GM21717 (cell line): ENCODE measurements around the gene CXCL6.

Experiments
- ATAC-seq: cut with Tn5 transposase; IDR thresholded peaks from one replicate; pipeline ENCODE4 v1.9.1; 2021; ENCODE audit warnings: mild to moderate bottlenecking, moderate library complexity; ENCODE audit not compliant: unreplicated experiment

CXCL6 gene

DNA sequence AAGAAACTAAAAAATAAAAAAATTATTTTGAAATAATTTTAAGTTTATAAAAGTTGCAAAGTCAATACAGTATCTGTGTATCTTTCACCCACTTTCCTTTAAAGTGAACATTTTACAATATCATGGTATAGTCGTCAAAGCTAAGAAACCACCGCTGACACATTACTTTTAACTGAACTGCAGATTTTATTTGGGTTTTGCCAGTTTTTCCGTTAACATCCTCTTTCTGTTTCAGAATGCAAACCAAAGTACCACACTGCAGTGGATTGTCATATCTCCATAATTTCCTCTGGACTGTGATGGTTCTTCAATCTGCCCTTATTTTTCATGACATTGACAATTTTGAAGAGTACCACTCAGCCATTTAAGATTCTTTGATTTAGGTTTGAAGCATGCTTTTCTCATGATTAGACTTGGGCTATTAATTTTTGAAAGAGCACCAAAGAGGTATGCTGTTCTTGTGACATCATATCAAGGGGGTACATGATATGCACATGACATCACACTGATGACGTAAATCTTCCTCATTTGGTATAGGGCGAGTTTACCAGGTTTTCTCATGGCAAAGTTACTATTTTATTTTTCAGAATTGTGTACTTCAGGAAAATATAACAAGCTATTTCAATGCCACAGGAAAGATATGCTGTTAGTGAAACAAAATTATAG is 29.1 kb downstream of the CXCL6 start:
- ATAC-seq, result no peak

DNA sequence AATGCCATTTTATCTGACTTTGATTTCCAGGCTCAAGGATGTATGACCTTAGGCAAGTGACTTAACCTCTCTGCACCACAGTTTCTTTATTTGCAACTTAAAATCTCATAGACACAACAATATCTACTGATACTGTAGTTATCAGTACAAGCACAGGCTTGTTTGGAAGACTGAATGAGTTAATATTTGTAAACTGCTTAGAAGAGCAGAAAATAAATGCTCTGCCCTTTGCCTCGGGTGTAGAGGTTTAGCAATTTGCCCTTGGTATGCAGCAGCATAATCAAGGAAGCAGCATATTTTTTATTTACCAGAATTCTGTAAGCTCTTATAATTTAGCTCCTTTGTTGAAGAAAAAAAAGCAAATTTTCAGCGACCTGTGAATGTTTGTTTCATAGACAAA is 29.8 kb downstream of the CXCL6 start:
- no peak for ATAC-seq

DNA sequence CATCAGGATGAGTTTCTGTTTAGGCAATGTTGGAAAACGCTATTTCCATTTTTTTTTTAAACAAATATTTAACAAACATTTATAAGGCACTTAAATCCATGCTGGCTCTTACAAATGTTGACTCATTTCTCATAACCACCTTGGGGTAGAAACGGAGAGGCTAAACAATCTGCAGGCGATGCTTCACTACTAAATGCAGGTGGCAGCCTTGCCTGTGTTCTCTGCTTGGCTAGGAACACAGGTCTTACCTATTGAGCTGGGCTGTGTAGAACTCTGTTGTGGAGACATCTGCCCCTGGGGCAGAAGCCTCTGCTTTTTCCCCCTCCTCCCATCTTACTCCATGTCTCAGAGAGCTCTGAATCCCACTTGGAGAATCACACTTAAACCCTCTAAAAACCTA is 31.3 kb downstream of the CXCL6 start:
- ATAC-seq, result no peak

DNA sequence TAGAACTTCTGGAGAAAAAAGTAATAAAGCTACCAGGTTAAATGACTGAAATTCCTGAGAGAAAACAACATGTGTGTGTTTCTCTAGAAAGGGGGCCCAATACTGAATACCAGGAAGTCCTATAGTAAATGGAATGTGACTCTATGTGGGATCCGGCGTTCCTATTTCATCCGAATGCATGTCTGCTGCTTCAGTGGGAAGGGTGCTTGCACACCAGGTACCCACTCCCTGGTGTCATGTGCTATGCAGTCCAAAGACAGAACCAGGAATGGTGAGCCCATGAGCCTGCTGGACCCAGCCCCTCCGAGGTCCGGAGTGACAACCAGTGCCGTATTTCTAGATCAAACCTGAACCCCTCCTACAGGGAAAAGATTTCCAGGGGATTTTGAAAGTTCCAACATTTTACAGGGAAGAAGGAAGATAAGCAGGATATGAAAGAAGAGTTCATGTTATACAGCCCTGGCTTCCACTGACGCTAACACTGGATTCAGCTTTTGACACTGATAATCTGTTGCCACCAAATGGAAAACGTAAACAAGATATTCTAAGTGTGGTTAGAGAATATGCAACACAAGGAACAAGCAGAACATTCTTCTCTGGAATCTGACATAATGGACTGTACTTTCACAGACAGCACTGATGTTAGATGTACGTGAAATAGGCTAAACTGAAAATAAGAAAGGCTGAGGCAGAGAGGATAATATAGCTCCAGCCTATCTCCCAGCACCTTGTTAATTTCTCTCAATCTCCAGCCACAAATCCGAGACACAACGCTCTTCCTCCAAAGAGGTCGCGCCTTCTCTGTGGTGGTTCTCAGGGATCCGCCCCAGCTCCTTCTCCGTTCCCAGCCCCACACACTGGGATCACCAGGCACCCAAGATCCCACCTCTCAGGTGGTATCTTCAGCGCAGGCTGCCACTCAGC is 32.0 kb downstream of the CXCL6 start:
- ATAC-seq, result no peak

DNA sequence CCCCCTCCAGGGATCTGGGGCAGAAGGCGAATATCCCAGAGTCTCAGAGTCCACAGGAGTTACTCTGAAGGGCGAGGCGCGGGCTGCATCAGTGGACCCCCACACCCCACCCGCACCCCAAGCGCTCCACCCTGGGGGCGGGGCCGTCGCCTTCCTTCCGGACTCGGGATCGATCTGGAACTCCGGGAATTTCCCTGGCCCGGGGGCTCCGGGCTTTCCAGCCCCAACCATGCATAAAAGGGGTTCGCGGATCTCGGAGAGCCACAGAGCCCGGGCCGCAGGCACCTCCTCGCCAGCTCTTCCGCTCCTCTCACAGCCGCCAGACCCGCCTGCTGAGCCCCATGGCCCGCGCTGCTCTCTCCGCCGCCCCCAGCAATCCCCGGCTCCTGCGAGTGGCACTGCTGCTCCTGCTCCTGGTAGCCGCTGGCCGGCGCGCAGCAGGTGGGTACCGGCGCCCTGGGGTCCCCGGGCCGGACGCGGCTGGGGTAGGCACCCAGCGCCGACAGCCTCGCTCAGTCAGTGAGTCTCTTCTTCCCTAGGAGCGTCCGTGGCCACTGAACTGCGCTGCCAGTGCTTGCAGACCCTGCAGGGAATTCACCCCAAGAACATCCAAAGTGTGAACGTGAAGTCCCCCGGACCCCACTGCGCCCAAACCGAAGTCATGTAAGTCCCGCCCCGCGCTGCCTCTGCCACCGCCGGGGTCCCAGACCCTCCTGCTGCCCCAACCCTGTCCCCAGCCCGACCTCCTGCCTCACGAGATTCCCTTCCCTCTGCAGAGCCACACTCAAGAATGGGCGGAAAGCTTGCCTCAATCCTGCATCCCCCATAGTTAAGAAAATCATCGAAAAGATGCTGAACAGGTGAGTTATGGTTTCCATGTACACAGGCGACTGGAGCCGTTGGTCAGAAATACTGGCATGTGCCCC is 32.9 kb downstream of the CXCL6 start, which contains the start of gene CXCL1:
Gene CXCL1, plus strand, starts transcription at position 264 of the 926 bp plus-strand sequence. Its CDS starts 78 bp downstream, at position 342.
- ATAC-seq, result no peak

DNA sequence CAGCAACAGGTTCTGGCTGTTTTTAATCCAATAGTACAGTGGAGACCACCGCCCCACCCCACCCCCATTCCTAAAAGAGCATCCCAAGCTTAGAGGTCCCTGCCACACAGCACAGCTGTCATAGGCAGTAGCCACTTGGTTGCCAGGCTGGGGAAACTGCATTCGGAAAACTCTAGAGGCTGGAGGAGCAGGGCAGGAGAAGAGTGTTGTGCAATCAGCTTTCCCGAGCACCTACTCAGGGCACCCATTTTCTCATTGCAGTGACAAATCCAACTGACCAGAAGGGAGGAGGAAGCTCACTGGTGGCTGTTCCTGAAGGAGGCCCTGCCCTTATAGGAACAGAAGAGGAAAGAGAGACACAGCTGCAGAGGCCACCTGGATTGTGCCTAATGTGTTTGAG is 33.8 kb downstream of the CXCL6 start:
- ATAC-seq, result no peak

DNA sequence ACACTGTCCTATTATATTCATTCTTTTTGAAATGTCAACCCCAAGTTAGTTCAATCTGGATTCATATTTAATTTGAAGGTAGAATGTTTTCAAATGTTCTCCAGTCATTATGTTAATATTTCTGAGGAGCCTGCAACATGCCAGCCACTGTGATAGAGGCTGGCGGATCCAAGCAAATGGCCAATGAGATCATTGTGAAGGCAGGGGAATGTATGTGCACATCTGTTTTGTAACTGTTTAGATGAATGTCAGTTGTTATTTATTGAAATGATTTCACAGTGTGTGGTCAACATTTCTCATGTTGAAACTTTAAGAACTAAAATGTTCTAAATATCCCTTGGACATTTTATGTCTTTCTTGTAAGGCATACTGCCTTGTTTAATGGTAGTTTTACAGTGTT is 34.3 kb downstream of the CXCL6 start:
- ATAC-seq, result no peak

DNA sequence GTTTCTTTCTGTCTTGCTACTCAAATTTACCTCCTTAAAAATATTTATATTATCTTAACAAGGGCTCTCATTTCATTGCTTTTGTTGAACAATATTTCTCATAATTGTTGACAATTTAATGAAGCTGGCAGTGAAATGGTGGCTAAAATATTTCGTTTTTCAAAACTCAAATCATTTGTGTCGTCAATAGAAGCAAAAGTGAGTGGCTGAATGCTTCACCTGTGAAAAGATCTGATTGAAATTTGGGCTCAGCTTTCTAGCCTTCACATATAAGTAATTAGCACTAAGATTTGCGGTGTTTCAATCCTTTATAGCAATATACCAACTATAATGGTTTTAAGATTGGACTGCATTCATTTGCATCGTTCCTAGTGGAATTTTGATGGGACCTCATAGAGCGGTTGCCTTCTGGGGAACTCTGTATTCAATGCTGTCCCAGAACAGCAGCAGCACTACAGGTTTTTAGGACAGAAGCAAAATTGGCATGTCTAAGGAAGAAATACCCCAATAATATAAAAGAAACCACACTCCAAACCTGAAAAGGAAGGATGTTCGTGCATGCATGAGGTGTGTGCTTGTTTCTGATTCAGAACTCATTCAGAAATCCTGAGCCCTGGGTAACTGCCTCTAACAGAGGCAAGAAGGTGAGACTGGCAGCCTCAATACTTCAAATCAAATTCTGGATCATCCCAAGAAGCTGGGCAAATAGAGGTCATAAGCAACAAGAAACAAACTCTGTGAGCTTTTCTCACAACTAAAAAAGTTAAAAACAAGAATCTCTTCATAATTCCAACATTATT is 35.2 kb downstream of the CXCL6 start:
- no peak for ATAC-seq

DNA sequence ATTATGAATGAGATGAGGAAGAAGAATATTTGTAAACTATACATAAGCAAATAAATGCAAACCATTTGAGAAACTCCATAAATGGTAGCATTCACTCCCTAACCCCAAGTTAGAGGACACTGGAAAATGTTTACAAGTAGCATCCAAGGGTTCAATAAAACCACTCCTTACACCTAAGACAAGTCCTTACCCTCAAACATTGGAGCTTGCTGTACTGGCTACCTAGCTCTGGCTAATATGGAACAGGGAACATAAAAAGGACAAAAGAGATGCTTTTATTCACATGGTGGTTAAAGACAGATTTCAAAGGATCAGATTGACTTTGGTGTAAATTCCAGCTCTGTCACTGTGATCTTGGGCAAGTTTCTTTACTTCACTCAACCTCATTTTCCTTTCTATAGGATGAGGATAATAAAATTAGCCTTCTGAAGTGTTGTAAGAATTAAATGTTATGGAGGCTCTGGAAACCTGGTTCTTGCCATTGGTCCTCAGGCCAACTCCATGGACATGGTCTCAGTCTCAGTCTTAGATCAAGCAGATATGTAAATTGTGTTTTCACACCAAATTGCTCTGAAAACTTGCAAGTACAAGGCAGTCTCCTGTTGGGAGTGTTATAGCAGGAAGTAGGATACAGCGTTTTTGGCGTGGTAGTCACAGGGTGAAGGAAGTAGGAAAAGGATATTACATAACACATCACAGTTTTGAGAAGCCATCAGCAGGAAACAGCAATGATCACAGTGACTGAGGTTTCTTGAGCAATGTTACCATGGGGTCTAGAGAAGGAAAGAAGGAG is 36.0 kb downstream of the CXCL6 start:
- no peak for ATAC-seq

DNA sequence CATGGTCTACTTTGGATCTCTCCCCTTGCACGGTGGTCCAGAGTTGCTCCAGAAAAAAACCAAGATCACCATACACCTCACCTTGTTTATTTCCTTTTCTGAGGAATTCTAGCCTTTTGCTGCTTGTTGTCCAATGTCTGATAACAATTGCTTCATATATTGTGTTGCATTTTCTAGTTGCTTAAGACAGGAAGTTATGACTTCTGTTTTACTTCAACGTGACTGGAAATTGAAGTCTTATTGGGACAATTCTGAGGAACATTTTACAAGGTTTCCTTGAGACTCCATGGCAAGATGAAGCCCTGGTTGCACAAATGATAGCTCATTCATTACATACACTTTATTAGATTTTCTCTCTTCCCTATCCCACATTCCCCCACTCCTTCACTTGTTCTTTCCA is 37.9 kb downstream of the CXCL6 start:
- no peak for ATAC-seq

DNA sequence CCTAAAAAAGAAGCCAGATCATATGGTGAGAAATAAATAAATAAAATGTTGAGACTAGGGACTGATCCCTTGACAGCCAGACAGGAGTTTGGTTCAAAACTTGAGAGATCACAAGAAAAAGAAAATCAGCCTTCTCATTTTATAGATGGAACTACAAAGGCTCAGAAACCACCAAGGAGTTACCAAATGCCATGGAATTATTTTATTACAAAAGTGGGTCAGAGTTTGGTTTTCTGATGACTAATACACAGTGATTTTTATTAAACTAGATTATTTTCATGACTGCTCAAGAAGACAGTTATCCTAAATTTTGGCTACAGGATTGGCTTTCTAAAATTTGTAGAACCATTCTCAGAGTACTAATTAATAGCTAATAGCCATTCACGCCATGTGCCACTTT is 38.9 kb downstream of the CXCL6 start:
- no peak for ATAC-seq

DNA sequence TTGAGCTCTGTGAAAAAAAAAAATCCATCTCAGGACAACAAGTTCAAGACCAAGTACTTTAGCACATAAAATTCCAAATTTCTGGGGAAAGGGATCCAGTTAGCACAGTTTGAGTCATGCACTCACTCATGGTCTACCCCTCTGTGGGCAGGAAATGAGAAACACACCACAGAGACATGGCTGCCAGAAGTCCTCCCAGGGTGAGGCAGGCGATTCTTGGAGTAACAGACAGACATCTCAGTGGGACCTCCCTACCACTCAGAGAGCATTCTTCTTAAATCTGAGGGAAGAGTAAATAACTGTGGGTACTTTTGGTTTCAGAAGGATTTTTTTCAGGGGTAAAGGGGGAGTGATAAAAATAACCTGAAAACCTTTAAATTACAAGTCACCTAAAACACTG is 46.8 kb downstream of the CXCL6 start:
- ATAC-seq, result no peak

DNA sequence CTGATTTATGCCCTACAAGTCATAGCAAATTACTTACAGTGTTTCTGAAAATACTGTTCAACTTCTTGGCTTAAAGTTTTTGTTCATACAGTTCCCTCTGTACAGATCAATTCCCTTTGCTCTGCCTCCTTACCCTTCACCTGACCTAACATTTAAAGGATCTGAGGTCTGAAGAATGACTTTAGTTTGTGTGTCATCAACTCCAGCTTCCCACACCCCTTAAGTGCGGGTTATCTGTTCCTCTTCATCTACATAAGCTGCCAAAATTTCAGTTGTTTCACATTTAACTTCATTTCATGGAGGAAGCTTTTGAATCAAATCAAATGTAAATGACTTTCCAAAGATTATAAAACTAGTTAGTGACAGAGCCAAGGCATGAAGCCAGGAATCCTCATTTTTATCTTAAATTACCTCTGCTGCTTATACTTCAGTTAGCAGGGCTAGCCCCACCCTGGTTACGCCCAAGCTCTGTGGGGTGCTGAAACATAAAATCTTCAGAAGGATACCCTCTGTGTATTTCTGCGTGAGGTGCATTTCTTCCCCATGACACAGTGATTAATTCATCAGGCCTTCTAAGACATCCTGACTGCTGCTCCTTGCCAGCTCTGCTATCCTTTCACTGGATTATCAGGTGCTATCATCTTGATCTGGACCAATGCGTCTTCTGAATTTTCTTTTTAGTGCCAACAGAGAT is 49.2 kb downstream of the CXCL6 start:
- ATAC-seq, result no peak
